Activated CD8-positive, alpha-beta memory T cell treated with anti-CD3 and anti-CD28 coated beads for 1 hour (primary cell): Measurements from ENCODE around the gene AMN1.
"Not testable (repeated sequence)": the region's sequence is repeated elsewhere in the genome, so short reads cannot be mapped to it uniquely, and the experiment has no call there.

Experiments used
- DNase-seq, 2 donors: peaks; one replicate each; pipeline ENCODE4 v3.0.0-alpha.2; 2020; ENCODE audit warnings: low read depth in 1 of 2; ENCODE audit errors: extremely low read depth in 1 of 2

Gene AMN1

GRCh38 chr12:31728917-31729640, at the start of gene AMN1:
AMN1 (minus strand) TSS chr12:31729021; CDS start chr12:31729008, 13 bp downstream.
- peak; percentile 93 to 95 for DNase-seq

DNA sequence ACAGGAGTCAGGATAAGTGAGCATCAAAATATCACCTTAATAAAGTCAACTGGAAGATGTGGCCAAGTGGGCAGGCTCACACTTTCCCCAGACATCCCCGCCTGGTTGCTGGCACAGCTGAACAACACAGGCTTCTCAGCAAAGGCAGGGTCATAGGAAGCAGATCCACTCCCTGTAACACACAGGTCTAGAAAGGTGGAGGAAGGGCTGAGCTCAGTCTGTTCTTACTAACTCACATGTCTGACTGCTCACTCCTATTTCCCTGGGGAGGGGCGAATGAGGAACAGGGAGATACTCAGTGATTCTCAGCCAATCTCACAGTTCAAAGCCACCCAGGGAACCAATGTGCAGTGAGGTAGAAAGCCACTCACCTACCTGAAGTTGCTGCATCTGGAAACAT, 45.0 kb upstream of the AMN1 start:
- DNase-seq: no peak

DNA sequence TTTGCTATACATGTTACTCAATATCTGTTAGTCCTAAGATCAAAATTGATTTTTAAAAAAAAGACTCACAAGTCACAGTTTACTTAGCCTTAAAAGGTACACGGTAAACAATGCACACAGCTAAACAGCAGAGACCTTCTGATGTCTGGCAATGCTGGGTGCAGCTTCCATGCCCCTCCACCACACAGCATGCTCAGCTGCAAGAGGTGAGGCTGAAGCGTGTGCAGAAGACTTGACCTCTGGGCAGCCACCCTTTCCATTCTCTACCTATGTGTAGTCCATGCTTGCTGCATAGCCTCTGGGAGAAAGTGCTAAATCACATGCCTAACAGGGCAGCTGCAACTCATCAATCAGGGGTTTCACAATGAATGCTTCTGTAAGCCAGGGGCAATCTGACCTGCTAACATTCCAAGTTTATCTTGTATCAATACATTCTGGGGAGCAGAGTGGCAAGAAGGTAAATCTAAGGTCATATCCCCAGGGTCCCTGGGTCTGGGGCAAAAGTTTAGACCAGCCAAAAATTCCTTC, 44.5 kb upstream of the AMN1 start:
- DNase-seq: no peak

- no peak for DNase-seq
Observed at GRCh38 chr12:31772685-31773222, 43.9 kb upstream of the AMN1 start.

- no peak for DNase-seq
Observed at GRCh38 chr12:31772186-31772585, 43.4 kb upstream of the AMN1 start.

GRCh38 chr12:31768046-31768445, 39.2 kb upstream of the AMN1 start:
- DNase-seq: no peak

- no peak for DNase-seq
Observed at GRCh38 chr12:31765931-31766330, 37.1 kb upstream of the AMN1 start.

- DNase-seq: no peak
Observed at GRCh38 chr12:31759632-31760459, 31.0 kb upstream of the AMN1 start.

- not testable (repeated sequence) for DNase-seq
Observed at GRCh38 chr12:31758297-31758696, 29.5 kb upstream of the AMN1 start.

GRCh38 chr12:31756977-31757420, 28.2 kb upstream of the AMN1 start:
- DNase-seq: no peak

GRCh38 chr12:31752450-31752849, 23.6 kb upstream of the AMN1 start:
- no peak for DNase-seq

GRCh38 chr12:31751085-31751484, 22.3 kb upstream of the AMN1 start:
- DNase-seq: no peak

GRCh38 chr12:31750747-31751039, 21.9 kb upstream of the AMN1 start:
- no peak for DNase-seq

GRCh38 chr12:31749024-31749704, 20.3 kb upstream of the AMN1 start:
- peak in 1 of 2 donors; percentile 24 for DNase-seq

DNA sequence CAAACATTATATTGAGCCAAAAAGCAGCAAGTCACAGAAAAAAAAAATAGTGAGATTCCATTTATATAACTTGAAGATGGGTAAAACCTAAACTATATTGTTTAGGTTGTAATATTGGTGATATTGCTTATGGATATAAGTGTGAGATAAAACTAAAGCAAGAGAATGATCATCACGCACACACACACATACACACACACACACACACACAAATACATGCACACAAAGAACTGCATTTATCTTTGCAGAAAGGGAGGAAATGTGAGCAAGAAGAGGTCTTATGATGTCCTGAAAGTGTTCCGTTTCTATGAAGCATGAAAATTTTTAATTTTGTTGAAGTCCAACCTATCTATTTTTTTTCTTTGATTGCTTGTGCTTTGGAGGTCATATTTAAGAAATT, 16.4 kb upstream of the AMN1 start:
- DNase-seq: no peak

GRCh38 chr12:31744363-31744762, 15.5 kb upstream of the AMN1 start:
- DNase-seq: not testable (repeated sequence)

DNA sequence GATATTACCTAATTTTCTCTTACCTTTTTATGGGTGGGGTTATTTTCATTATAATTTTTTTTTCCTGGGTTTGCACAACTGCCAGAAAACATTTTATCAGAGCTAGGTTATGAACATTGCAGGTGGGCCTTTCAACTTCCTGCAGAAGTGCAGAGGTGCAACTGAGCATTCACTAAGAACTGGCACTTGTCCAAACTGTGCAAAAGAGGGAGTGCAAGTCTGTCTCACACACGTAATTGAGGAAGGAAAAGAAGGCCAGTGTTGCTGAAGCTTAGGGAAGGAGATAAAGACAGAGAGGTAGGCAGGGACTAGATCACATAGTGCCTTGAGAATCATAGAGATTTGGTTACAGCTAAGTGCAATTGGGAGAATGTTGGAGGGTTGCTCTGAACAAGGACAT, 14.1 kb upstream of the AMN1 start:
- DNase-seq: no peak

GRCh38 chr12:31740628-31741027, 11.8 kb upstream of the AMN1 start:
- DNase-seq: no peak

DNA sequence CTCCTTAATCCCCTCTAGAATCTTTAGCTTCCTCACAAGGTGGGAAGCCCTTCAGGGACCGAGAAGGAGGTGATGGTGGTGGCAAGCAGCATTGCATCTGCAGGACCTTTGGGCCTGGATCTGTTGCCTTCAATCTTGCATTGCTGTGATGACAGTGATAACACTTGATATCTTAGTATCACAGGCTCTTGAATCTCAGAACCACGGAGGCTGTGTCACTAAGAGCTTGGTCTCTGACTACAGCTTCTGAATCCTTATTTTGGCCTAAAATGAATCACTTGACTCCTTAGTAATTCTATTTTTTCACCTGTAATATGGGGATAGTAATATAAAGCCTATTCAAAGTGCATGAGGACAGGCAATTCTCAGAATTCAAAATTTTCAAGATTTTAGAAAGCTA, 8.9 kb upstream of the AMN1 start:
- no peak for DNase-seq

DNA sequence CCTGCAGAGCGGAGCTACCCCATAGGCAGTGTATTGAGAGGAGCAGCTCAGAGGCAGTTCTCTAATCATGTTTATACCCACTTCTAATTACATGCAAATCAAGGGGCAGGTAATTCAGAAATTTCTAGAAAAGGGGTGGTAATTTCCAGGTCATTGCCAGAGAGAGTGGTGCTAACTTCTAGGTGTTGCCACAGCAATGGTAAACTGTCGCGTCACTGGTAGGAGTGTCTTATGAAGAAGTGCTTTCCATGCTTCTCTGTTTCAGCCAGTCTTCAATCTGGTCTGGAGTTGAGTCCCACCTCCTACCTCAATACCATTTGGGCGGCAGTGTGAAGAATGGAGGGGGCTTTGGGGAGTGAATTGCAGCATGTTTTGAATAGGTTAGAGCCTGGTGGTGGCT, 8.5 kb upstream of the AMN1 start:
- no peak for DNase-seq

GRCh38 chr12:31736472-31736871, 7.7 kb upstream of the AMN1 start:
- DNase-seq: peak in 1 of 2 donors; percentile 38
